Renal cortical epithelial cell (primary cell): ENCODE data around the gene IMMP2L. TPM values are rescaled to one million over a fixed set of nuclear protein-coding genes. Genes with fewer than 3 reads are reported as not detected.

ENCODE experiments used
- DNase-seq: peaks from one replicate; pipeline ENCODE4 v3.0.0-alpha.2; 2011; ENCODE audit warnings: low read depth
- total RNA-seq: library from RNA; depleted of rRNA; stranded (reverse); fragments of >200 nt; gene quantifications from 2 replicates; pipeline ENCODE4 v1.2.3, GENCODE V29; 2014

The IMMP2L gene
- total RNA-seq, 1 donor from 2014 or later = 23.8 TPM

DNA sequence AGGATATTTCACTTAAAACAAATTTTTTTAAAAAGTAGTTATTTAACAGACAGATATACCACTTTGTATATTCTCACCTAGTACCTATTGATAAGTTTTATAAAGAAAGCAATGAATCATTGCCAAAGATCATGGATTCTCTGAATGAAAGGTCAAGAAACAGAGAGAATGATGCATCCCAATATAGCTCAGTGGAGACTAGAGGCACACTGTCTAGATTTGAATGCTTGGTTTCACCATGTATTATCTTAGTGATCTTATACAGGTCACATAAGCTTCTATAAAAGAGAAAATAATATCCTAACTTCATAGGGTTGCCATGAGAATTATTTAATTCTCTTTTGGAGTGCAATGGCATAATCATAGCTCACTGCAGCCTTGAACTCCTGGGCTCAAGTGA, 558.4 kb downstream of the IMMP2L start:
- no peak for DNase-seq

GRCh38 chr7:110994028-110994967, 568.0 kb downstream of the IMMP2L start:
- DNase-seq = peak; percentile 29

DNA sequence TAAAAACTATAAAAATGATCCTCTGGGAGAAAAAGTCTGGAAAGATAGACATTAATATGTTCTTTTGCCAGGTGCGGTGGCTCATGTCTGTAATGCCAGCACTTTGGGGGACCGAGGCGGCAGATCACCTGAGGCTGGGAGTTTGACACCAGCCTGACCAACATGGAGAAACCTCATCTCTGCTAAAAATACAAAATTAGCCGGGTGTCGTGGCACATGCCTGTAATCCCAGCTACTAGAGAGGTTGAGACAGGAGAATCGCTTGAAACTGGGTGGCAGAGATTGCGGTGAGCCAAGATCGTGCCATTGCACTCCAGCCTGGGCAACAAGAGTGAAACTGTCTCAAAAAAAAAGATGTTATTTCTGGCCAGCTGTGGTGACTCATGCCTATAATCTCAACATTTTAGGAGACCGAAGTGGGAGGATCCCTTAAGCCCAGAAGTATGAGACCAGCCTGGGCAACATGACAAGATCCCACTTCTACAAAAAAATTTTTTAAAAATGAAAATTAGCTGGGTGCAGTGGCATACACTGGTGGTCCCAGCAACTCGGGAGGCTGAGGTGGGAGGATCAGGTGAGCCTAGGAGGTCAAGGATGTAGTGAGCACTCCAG, 573.3 kb downstream of the IMMP2L start:
- DNase-seq = no peak

- no peak for DNase-seq
Measured at GRCh38 chr7:110988348-110988747, 573.9 kb downstream of the IMMP2L start.

DNA sequence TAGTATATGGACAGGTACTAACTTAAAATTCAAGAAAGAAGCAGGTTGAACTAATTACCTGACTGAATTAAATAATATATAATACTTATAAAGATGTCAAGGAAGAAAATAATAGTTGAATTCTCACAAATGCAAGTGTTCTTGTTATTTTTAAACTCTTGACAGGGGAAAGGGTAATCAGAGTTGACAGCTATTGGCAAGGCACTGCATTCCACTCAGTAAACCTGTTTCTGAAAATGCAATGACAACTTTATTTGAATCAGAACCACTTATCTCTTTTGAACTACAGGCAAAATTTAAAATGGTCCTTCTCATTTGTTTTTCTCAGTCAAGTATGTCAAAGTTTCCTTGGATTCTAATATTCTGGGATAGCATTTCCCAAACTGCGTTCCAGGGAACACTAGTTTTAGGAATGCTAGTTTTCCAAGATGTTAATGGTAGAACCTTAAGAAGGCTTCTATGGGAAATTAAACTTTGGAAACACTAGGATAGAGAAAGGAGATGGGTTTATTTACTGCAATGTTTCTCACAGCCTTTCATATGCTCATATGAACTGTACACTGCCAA, 575.1 kb downstream of the IMMP2L start:
- DNase-seq = no peak

- no peak for DNase-seq
Measured at GRCh38 chr7:110983822-110984456, 578.4 kb downstream of the IMMP2L start.

DNA sequence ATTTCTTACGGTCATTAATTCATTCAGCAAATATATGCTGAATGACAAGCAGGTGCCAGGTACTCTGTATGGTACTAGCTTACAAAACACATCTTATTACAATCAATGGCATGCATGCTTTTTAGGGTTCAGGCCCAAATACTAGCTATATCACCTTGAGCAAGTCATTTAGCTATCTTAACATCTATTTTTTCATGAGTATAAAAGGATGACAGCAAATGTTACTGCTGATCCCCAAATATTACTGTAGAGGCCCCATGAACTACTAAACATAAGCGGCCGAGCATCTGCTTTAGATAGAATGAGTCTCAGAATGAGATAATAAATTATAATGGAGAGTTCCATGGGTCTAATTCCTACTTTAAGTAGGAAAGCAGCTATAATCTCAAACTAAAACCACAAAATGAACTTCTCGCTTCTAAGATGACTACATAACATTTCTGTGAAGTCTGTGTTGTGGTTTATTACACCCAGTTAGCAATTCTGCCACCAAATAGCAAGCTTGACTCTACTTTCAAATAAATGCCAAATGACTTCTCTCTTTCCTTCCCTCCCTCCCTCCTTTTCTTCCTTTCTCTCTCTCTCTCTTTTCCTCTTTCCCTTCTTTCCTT, 585.1 kb downstream of the IMMP2L start:
- DNase-seq = no peak

DNA sequence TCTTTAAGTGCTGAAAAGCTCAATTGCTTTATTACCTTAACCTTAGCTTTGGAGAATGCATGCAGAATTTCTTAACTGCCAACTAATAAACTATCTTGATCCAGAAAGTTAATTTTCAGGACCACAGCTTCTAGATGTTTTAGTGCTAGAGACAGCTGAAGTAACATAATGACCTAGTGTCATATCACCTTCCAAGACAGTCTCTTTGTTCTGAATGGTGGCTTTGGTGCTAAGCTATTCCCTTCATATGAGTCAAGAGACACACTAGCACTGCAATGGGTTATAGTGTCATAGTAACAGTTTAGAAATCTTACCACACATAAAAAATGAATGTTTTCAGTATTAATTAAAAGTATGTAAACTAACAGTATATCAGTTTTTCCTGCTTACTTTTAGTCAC, 586.8 kb downstream of the IMMP2L start:
- no peak for DNase-seq

- DNase-seq = no peak
Measured at GRCh38 chr7:110974441-110974840, 587.9 kb downstream of the IMMP2L start.

DNA sequence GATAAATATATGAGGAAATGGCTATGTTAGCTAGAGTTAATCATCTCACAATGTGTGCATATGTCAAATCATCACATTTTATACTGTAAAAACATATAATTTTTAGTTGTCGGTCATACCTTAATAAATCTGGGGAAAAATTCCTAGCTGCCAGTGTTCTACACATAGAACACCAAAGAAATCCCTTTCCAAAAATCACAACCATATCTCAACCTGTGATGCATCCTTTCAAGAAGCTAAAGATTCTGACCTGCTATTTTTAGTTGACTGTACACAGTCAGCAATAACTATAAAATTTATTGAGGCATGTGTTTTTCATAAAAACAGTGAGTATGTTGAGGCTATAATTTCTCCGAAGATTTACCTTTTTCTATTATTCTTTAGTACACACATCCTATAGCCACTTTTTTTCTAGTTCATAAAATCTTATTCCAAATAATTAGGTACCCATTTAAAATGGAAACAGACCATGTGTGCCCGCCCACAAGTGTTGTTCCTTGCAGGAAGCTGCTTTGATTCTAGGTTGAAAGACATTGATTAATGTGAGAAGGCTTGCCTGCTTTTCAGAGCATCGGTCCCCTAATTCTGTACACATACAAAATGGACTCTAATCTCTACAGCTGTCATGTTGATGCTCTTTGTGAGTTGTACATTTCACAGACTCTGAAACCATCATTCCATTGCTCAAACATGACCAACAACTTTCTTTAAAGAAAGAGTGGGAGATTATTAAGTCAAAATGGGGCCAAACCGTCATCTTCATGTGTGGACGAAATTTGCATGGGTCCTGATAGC, 588.9 kb downstream of the IMMP2L start:
- no peak for DNase-seq

- no peak for DNase-seq
Measured at GRCh38 chr7:110964775-110965174, 597.5 kb downstream of the IMMP2L start.

GRCh38 chr7:110962826-110963225, 599.5 kb downstream of the IMMP2L start:
- no peak for DNase-seq

DNA sequence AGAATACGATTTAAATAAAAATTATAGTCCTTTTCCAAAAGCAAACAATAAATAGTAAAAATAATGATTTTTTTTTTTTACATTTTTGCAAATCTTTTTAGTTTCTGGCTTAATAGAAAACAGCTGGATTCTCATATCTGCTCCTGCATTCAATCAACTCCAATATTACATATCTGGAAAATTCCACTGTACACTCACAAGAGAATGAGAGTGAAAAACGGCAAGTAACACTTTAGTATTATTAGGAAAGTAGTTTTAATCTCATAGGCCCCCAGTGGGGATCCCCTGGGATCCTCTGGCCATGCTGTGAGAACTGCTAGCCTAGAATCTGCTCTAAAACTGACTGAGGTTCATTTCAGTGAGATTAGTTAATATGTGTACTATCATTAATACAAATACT, 599.9 kb downstream of the IMMP2L start:
- DNase-seq = no peak

- no peak for DNase-seq
Measured at GRCh38 chr7:110960811-110961210, 601.5 kb downstream of the IMMP2L start.

DNA sequence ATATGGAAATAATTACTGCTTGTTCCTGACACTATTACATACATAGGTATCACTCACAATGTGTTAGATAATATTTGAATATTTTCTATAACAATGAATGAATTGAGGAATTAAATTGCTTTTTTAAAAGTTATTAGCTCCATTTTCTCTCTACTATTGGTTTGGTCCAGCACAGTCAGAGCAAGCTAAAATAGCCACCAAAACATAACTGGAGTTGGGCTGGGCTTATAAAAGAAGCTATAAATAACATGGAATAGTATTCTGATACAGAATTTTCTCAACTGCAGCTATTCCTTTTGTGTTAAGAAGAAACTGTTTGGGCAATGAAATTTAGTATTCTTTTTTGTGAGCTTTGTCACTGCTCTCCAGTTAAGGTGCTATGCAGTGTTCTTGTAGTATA, 614.0 kb downstream of the IMMP2L start:
- no peak for DNase-seq

- DNase-seq = no peak
Measured at GRCh38 chr7:110947408-110947807, 614.9 kb downstream of the IMMP2L start.

- DNase-seq = no peak
Measured at GRCh38 chr7:110944966-110945644, 617.2 kb downstream of the IMMP2L start.

DNA sequence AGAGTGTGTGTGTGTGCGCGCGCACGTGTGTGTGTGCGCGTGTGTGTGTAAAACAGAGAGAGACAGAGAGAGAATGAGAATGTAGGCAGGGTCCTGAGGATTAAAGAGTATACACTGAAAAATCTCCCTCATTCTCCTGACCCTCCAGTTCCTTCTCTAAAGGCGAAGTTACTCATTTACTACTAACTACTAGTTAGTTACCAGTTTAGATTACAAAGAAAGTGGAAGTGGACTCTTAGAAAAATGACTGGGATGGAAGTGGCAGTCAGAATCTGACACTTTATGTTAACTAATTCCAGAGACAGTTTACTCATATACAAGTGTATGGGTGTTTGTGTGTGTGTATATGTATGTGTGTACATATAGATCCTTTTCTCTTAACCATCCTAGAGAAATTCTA, 617.8 kb downstream of the IMMP2L start:
- peak; percentile 25 for DNase-seq

GRCh38 chr7:110943701-110944345, 618.5 kb downstream of the IMMP2L start:
- no peak for DNase-seq

DNA sequence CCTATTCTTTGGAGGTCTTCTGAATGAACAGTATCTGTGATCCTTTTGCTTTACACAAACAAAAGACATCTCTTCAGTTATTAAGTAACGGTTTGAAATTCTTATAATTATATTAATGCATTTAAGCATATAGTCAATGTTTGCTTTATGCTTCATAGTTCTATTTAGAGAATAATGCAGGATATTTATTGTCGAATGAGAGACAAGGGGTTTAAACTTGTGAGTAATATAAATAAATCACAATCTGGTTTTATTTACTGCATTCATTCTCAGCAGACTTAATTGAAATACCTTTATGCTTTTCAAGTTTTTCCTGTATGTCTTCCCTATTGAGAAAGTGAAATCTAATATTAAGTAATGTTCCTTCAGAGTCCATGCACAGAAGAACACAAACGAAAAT, 620.9 kb downstream of the IMMP2L start:
- DNase-seq = no peak
